Measurements from ENCODE around the gene STH. TPM values are rescaled to one million over a fixed set of nuclear protein-coding genes. Genes with fewer than 3 reads are reported as not detected.

The STH gene
- total and polyA plus RNA-seq, 2 experiments from 2014 or later: 0.55 TPM; not detected in 1

DNA sequence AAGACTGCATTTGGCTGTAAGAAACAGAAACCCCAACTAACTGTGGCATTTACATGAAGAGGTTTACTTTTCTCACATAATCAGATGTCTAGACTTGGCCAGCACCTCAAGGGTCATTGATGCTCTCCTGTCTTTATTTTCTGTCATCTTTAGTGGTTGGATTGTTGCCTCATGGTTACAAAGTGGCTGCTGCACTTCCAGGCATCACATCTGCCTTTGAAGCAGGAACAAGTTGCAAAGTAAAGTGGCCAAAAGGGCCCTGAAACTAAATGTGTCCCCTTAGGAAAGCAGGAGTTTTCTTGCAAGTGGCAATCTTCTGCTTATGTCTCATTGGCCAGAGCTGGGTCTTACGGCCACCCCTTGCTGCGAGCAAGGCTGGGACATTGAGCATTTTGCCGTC lies 26.5 kb upstream of the STH start:
- Histone ChIP-seq H3K79me2 (replicated peaks; ENCODE audit: insufficient read depth) (no peaks in the 10 kb centered on the region), H4K20me1 (replicated peaks; ENCODE audit: insufficient read depth) (no peaks in the 10 kb centered on the region), H3K27ac (ENCODE audit: low read depth) (no peak overlapping the region), H3K36me3 (ENCODE audit: insufficient read depth) (no peaks in the 10 kb centered on the region), H3F3A (replicated peaks; ENCODE audit: low read depth) (no peaks in the 10 kb centered on the region), H3K4me2 (no peak overlapping the region), H3K4me1 (ENCODE audit: insufficient read depth) (no peaks in the 10 kb centered on the region), H3K4me3 (no peak overlapping the region), H3K9me2 (ENCODE audit: insufficient read depth) (0 out of 2 replicates have a peak, but pooled peaks cover 16% of the 10 kb centered on the region), H3K27me3 (ENCODE audit: insufficient read depth) (0 out of 2 replicates have a peak, but pooled peaks cover 2% of the 10 kb centered on the region), H2AFZ (no peak overlapping the region)
- Mint-ChIP-seq H3K27me3 (ENCODE audit: insufficient read depth, low read depth, poor library complexity) (peaks cover 5% of the 10 kb centered on the region), H3K36me3 (ENCODE audit: low read depth) (no peaks in the 10 kb centered on the region), H3K27ac (no peak overlapping the region), H3K4me3 (no peak overlapping the region), H3K4me1 (no peaks in the 10 kb centered on the region), H3K9me3 (no peaks in the 10 kb centered on the region; the same call in 2 of the 3 replicates)
- DNase-seq (ENCODE audit: low spot score) (no peak), ATAC-seq (no peak)
- TF ChIP-seq EZH2 (IDR thresholded peaks at IDR 0.05; ENCODE audit: low read depth, unreplicated experiment) (no peak), ZNF114 (CRISPR knock-in tag; IDR thresholded peaks at IDR 0.05) (no peak)
- TF ChIP-seq, protein P1, sequence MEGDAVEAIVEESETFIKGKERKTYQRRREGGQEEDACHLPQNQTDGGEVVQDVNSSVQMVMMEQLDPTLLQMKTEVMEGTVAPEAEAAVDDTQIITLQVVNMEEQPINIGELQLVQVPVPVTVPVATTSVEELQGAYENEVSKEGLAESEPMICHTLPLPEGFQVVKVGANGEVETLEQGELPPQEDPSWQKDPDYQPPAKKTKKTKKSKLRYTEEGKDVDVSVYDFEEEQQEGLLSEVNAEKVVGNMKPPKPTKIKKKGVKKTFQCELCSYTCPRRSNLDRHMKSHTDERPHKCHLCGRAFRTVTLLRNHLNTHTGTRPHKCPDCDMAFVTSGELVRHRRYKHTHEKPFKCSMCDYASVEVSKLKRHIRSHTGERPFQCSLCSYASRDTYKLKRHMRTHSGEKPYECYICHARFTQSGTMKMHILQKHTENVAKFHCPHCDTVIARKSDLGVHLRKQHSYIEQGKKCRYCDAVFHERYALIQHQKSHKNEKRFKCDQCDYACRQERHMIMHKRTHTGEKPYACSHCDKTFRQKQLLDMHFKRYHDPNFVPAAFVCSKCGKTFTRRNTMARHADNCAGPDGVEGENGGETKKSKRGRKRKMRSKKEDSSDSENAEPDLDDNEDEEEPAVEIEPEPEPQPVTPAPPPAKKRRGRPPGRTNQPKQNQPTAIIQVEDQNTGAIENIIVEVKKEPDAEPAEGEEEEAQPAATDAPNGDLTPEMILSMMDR (conservative IDR thresholded peaks at IDR 0.05; ENCODE audit: low read depth in 2 of 2): no peak
- TF ChIP-seq, protein P2, sequence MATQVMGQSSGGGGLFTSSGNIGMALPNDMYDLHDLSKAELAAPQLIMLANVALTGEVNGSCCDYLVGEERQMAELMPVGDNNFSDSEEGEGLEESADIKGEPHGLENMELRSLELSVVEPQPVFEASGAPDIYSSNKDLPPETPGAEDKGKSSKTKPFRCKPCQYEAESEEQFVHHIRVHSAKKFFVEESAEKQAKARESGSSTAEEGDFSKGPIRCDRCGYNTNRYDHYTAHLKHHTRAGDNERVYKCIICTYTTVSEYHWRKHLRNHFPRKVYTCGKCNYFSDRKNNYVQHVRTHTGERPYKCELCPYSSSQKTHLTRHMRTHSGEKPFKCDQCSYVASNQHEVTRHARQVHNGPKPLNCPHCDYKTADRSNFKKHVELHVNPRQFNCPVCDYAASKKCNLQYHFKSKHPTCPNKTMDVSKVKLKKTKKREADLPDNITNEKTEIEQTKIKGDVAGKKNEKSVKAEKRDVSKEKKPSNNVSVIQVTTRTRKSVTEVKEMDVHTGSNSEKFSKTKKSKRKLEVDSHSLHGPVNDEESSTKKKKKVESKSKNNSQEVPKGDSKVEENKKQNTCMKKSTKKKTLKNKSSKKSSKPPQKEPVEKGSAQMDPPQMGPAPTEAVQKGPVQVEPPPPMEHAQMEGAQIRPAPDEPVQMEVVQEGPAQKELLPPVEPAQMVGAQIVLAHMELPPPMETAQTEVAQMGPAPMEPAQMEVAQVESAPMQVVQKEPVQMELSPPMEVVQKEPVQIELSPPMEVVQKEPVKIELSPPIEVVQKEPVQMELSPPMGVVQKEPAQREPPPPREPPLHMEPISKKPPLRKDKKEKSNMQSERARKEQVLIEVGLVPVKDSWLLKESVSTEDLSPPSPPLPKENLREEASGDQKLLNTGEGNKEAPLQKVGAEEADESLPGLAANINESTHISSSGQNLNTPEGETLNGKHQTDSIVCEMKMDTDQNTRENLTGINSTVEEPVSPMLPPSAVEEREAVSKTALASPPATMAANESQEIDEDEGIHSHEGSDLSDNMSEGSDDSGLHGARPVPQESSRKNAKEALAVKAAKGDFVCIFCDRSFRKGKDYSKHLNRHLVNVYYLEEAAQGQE (IDR thresholded peaks at IDR 0.05; ENCODE audit: unreplicated experiment): no peak

DNA sequence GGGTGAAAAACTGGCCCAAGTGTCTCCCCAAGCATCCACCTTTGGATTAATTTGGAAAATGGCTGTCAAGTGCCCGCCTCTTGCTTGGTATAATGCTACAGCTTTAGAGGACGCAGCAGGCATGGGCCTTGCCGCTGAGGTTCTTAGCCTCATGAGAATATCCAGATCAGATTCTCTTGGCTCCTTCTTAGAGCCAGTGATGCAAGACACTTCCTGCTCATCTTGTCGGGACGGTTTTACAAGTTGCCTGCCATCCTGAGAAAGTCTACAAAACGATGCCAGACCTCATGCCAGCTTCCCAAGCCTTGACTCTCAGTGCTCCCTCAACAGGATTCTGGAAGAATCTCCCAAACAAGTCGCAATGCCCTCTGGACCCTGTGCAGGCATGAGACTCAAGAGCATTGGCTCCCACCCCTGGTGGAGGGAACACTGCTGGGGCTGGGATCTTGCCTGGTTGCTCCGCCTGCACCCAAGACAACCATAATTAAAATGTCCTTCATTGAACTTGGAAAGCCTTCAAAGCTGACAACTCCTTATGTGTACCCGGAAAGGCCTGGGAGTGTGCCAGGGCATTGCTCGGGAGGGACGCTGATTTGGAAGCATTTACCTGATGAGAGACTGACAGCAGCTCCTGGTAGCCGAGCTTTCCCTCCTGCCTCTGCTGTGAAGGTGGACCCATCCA lies 25.8 kb upstream of the STH start:
- Histone ChIP-seq H3K27me3 (ENCODE audit: insufficient read depth) (0 out of 2 replicates have a peak, but pooled peaks cover 2% of the 10 kb centered on the region), H3K79me2 (replicated peaks; ENCODE audit: insufficient read depth) (no peaks in the 10 kb centered on the region), H2AFZ (no peak overlapping the region), H3K4me2 (no peak overlapping the region), H3K4me3 (no peak overlapping the region), H3K4me1 (ENCODE audit: insufficient read depth) (no peaks in the 10 kb centered on the region), H3K36me3 (ENCODE audit: insufficient read depth) (no peaks in the 10 kb centered on the region), H3K9me2 (ENCODE audit: insufficient read depth) (0 out of 2 replicates have a peak, but pooled peaks cover 16% of the 10 kb centered on the region), H3K27ac (ENCODE audit: low read depth) (no peak overlapping the region), H3F3A (replicated peaks; ENCODE audit: low read depth) (no peaks in the 10 kb centered on the region), H4K20me1 (replicated peaks; ENCODE audit: insufficient read depth) (no peaks in the 10 kb centered on the region)
- DNase-seq (ENCODE audit: low spot score) (no peak), ATAC-seq (no peak)
- Mint-ChIP-seq H3K36me3 (ENCODE audit: low read depth) (no peaks in the 10 kb centered on the region), H3K27me3 (ENCODE audit: insufficient read depth, low read depth, poor library complexity) (peaks cover 5% of the 10 kb centered on the region), H3K4me3 (no peak overlapping the region), H3K9me3 (no peaks in the 10 kb centered on the region; the same call in 2 of the 3 replicates), H3K4me1 (no peaks in the 10 kb centered on the region), H3K27ac (no peak overlapping the region)
- TF ChIP-seq ZNF331 (CRISPR knock-in tag; IDR thresholded peaks at IDR 0.05; ENCODE audit: low read depth) (no peak), POLR2AphosphoS5 (IDR thresholded peaks at IDR 0.05; ENCODE audit: low read depth) (no peak)
- TF ChIP-seq, protein P3, sequence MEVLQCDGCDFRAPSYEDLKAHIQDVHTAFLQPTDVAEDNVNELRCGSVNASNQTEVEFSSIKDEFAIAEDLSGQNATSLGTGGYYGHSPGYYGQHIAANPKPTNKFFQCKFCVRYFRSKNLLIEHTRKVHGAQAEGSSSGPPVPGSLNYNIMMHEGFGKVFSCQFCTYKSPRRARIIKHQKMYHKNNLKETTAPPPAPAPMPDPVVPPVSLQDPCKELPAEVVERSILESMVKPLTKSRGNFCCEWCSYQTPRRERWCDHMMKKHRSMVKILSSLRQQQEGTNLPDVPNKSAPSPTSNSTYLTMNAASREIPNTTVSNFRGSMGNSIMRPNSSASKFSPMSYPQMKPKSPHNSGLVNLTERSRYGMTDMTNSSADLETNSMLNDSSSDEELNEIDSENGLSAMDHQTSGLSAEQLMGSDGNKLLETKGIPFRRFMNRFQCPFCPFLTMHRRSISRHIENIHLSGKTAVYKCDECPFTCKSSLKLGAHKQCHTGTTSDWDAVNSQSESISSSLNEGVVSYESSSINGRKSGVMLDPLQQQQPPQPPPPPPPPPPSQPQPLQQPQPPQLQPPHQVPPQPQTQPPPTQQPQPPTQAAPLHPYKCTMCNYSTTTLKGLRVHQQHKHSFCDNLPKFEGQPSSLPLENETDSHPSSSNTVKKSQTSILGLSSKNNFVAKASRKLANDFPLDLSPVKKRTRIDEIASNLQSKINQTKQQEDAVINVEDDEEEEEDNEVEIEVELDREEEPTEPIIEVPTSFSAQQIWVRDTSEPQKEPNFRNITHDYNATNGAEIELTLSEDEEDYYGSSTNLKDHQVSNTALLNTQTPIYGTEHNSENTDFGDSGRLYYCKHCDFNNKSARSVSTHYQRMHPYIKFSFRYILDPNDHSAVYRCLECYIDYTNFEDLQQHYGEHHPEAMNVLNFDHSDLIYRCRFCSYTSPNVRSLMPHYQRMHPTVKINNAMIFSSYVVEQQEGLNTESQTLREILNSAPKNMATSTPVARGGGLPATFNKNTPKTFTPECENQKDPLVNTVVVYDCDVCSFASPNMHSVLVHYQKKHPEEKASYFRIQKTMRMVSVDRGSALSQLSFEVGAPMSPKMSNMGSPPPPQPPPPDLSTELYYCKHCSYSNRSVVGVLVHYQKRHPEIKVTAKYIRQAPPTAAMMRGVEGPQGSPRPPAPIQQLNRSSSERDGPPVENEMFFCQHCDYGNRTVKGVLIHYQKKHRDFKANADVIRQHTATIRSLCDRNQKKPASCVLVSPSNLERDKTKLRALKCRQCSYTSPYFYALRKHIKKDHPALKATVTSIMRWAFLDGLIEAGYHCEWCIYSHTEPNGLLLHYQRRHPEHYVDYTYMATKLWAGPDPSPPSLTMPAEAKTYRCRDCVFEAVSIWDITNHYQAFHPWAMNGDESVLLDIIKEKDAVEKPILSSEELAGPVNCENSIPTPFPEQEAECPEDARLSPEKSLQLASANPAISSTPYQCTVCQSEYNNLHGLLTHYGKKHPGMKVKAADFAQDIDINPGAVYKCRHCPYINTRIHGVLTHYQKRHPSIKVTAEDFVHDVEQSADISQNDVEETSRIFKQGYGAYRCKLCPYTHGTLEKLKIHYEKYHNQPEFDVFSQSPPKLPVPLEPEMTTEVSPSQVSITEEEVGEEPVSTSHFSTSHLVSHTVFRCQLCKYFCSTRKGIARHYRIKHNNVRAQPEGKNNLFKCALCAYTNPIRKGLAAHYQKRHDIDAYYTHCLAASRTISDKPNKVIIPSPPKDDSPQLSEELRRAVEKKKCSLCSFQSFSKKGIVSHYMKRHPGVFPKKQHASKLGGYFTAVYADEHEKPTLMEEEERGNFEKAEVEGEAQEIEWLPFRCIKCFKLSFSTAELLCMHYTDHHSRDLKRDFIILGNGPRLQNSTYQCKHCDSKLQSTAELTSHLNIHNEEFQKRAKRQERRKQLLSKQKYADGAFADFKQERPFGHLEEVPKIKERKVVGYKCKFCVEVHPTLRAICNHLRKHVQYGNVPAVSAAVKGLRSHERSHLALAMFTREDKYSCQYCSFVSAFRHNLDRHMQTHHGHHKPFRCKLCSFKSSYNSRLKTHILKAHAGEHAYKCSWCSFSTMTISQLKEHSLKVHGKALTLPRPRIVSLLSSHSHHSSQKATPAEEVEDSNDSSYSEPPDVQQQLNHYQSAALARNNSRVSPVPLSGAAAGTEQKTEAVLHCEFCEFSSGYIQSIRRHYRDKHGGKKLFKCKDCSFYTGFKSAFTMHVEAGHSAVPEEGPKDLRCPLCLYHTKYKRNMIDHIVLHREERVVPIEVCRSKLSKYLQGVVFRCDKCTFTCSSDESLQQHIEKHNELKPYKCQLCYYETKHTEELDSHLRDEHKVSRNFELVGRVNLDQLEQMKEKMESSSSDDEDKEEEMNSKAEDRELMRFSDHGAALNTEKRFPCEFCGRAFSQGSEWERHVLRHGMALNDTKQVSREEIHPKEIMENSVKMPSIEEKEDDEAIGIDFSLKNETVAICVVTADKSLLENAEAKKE (CRISPR knock-in tag; IDR thresholded peaks at IDR 0.05): no peak

All from GM23338 (cell line).